Measurements from ENCODE around the gene SMYD3. TPM values are rescaled to one million over a fixed set of nuclear protein-coding genes. Genes with fewer than 3 reads are reported as not detected.

SMYD3 gene
- total and polyA plus RNA-seq, 9 of the 15 experiments (the other 6 are each of a cell fraction or from before 2014, with no cell fraction given) = 128 to 440 (median 197) TPM

GRCh38 chr1:245881767-245882391 lies 625.2 kb downstream of the SMYD3 start:
- Histone ChIP-seq H4K20me1 (replicated peaks; ENCODE audit: control insufficient read depth, insufficient read depth, low read length) (no peaks in the 10 kb centered on the region), H3K27ac (ENCODE audit: extremely low read depth, low read depth, low read length) (no peak overlapping the region), H3K9me1 (ENCODE audit: control insufficient read depth, insufficient read depth, low read length) (no peaks in the 10 kb centered on the region), H3K9me3 (replicated peaks; ENCODE audit: control insufficient read depth, insufficient read depth, low read depth, low read length) (no peaks in the 10 kb centered on the region), H3K27me3 (ENCODE audit: control insufficient read depth in 2 of 2, insufficient read depth in 2 of 2, low read length in 2 of 2) (no peaks in the 10 kb centered on the region; a peak in 1 of 5 replicates), H3K4me2 (ENCODE audit: insufficient read depth, low read length) (no peak overlapping the region), H3K79me2 (ENCODE audit: control insufficient read depth, insufficient read depth, low read length) (peaks cover 6% of the 10 kb centered on the region; the same call in 1 of the 3 replicates), H3K9ac (ENCODE audit: insufficient read depth in 1 of 2, low read depth in 2 of 2, low read length in 2 of 2) (no peak overlapping the region), H2AFZ (ENCODE audit: low read depth, low read length) (no peak overlapping the region), H3K4me3 (no peak overlapping the region), H3K4me1 (replicated peaks in 1 of 2; ENCODE audit: control insufficient read depth in 2 of 2, insufficient read depth in 2 of 2, low read length in 2 of 2) (peaks cover 2 to 7% of the 10 kb centered on the region in 2 experiments; a peak in 3 of 5 replicates), H3K36me3 (ENCODE audit: control insufficient read depth, insufficient read depth, low read length) (peaks cover 56% of the 10 kb centered on the region; the same call in 2 of the 3 replicates)
- ChIA-PET POLR2A (interaction anchor here (1.0 to 1.5 kb wide), 2 partner anchors 9 to 12 kb away, joined by 3 to 5 read pairs; no protein-coding TSS in a partner anchor), CTCF (ENCODE audit: low intra/inter-chr PET ratio) (interaction anchor here (0.5 kb wide), 1 partner anchor 911 kb away, joined by 3 read pairs; no protein-coding TSS in a partner anchor)
- no peak for FAIRE-seq
- no peak for DNase-seq (ENCODE audit: extremely low read depth in 1 of 4, low spot score in 3 of 4)
- whole genome bisulfite sequencing (ENCODE audit: insufficient coverage, low coverage, missing lambda C conversion rate) = 81% methylated on average over 10 of the region's 10 CpGs
- TF ChIP-seq MEF2A (IDR thresholded peaks at IDR 0.05; ENCODE audit: control insufficient read depth, low read depth, low read length) = no peak
- TF ChIP-seq SMAD3 (CRISPR knock-in tag; conservative IDR thresholded peaks at IDR 0.05) = no peak
- no peak for TF ChIP-seq ZNF175 (CRISPR knock-in tag; IDR thresholded peaks at IDR 0.05; ENCODE audit: low read depth)
- TF ChIP-seq PHB (CRISPR knock-in tag; IDR thresholded peaks at IDR 0.05) = no peak
- no peak for TF ChIP-seq MCM2 (IDR thresholded peaks at IDR 0.05; ENCODE audit: low read depth)
- no peak for TF ChIP-seq ZNF431 (CRISPR knock-in tag; IDR thresholded peaks at IDR 0.05)
- no peak for TF ChIP-seq ZNF23 (CRISPR knock-in tag; IDR thresholded peaks at IDR 0.05)
- no peak for TF ChIP-seq TCF15 (CRISPR knock-in tag; IDR thresholded peaks at IDR 0.05)
- TF ChIP-seq KAT2B (IDR thresholded peaks at IDR 0.05; ENCODE audit: low read depth, low read length) = no peak
- TF ChIP-seq CEBPZ (IDR thresholded peaks at IDR 0.05; ENCODE audit: borderline replicate concordance, low read depth, low read length) = no peak
- no peak for TF ChIP-seq TRIM25 (IDR thresholded peaks at IDR 0.05; ENCODE audit: borderline replicate concordance)
- TF ChIP-seq ZNF780A (CRISPR knock-in tag; IDR thresholded peaks at IDR 0.05) = no peak
- no peak for TF ChIP-seq CHD1 (IDR thresholded peaks at IDR 0.05; ENCODE audit: low read length)
- no peak for TF ChIP-seq ZNF324 (CRISPR knock-in tag; IDR thresholded peaks at IDR 0.05)
- in situ Hi-C loops (cut with MboI) (no loop called here), intact Hi-C loops (cut with micrococcal nuclease) (no loop called here)
- no TSS peak for BruUV-seq (replicated peaks)
- no peak for ATAC-seq

All from K562 (cell line).